ENCODE results near the gene CDSN. TPM values are rescaled to one million over a fixed set of nuclear protein-coding genes. Genes with fewer than 3 reads are reported as not detected.
A peak's percentile ranks its signal among the peaks of the same experiment; 100 is the strongest.

CDSN gene
- total RNA-seq, 5 donors from 2014 or later (not counting 1 experiment from before 2014, with no cell fraction given) = not detected

- ATAC-seq (replicated peaks in 1 of 4) (peak in 3 of 4 experiments; percentile 13 to 36 (median 29)), DNase-seq (no peak)
- ChIA-PET CTCF (interaction anchor here in 1 of 2 donors (0.8 to 1.9 kb wide), 3 partner anchors 39 to 1020 kb away, joined by 3 to 10 read pairs (median 6); no protein-coding TSS in a partner anchor), POLR2A (no interaction called here)
- Histone ChIP-seq H3K27ac (ENCODE audit: low read length) (peak within 1 kb of the TSS; percentile 77), H3K9me3 (no peaks in the 10 kb centered on the region), H3K36me3 (ENCODE audit: control insufficient read depth in 2 of 2, extremely low read depth in 1 of 2, insufficient read depth in 1 of 2, low read length in 1 of 2) (peaks cover 0 to 3% of the 10 kb centered on the region in 2 donors), H3K4me3 (ENCODE audit: control insufficient read depth in 1 of 2, extremely low read depth in 1 of 2, low read length in 1 of 2) (peak within 1 kb of the TSS; percentile 70 to 93), H3K27me3 (replicated peaks in 1 of 2; ENCODE audit: control insufficient read depth in 2 of 2, extremely low read depth in 1 of 2, insufficient read depth in 2 of 2, low read length in 1 of 2) (no peaks in the 10 kb centered on the region), H3K4me1 (ENCODE audit: control insufficient read depth in 1 of 2, extremely low read depth in 1 of 2, insufficient read depth in 2 of 2, low read length in 2 of 2) (peaks cover 7 to 23% of the 10 kb centered on the region in 2 experiments)
- peak within 1 kb of the TSS; percentile 77 to 84 for H3K27ac Mint-ChIP-seq
- no peaks in the 10 kb centered on the region for H3K27me3 Mint-ChIP-seq
- H3K36me3 Mint-ChIP-seq = peaks cover 22% of the 10 kb centered on the region
- WGBS (ENCODE audit: insufficient coverage) = 18% methylated on average over 12 of the region's 14 CpGs
- no peaks in the 10 kb centered on the region for H3K9me3 Mint-ChIP-seq
- peak within 1 kb of the TSS; percentile 82 to 90 (median 88) for H3K4me3 Mint-ChIP-seq
- H3K4me1 Mint-ChIP-seq = peaks cover 24 to 32% (median 27%) of the 10 kb centered on the region in 3 donors
These were observed 37.4 kb upstream of the CDSN start, which contains the start of gene CCHCR1 for GRCh38 chr6:31157513-31158139. TSS of gene CCHCR1 (minus strand) at chr6:31157802. CDS start at chr6:31157600, 202 bp downstream.

GRCh38 chr6:31156641-31157040 is 36.4 kb upstream of the CDSN start:
- Mint-ChIP-seq H3K27ac (no peak overlapping the region), H3K27me3 (no peaks in the 10 kb centered on the region), H3K36me3 (peaks cover 23% of the 10 kb centered on the region), H3K4me1 (peaks cover 24 to 32% (median 27%) of the 10 kb centered on the region in 3 donors), H3K4me3 (peak overlapping the region in 2 of 3 donors; percentile 82 to 90), H3K9me3 (no peaks in the 10 kb centered on the region)
- no peak for ATAC-seq (replicated peaks in 1 of 4)
- WGBS (ENCODE audit: insufficient coverage) = 100% methylated on average over 3 of the region's 7 CpGs
- H3K4me1 ChIP-seq (ENCODE audit: control insufficient read depth in 1 of 2, extremely low read depth in 1 of 2, insufficient read depth in 2 of 2, low read length in 2 of 2) = peaks cover 7 to 23% of the 10 kb centered on the region in 2 experiments
- CTCF ChIA-PET = no interaction called here
- POLR2A ChIA-PET = no interaction called here
- no peak for DNase-seq
- H3K4me3 ChIP-seq (ENCODE audit: control insufficient read depth in 1 of 2, extremely low read depth in 1 of 2, low read length in 1 of 2) = no peak overlapping the region
- H3K27me3 ChIP-seq (replicated peaks in 1 of 2; ENCODE audit: control insufficient read depth in 2 of 2, extremely low read depth in 1 of 2, insufficient read depth in 2 of 2, low read length in 1 of 2) = no peaks in the 10 kb centered on the region
- H3K9me3 ChIP-seq = no peaks in the 10 kb centered on the region
- H3K36me3 ChIP-seq (ENCODE audit: control insufficient read depth in 2 of 2, extremely low read depth in 1 of 2, insufficient read depth in 1 of 2, low read length in 1 of 2) = peaks cover 0 to 2% of the 10 kb centered on the region in 2 donors
- no peak overlapping the region for H3K27ac ChIP-seq (ENCODE audit: low read length)

DNA sequence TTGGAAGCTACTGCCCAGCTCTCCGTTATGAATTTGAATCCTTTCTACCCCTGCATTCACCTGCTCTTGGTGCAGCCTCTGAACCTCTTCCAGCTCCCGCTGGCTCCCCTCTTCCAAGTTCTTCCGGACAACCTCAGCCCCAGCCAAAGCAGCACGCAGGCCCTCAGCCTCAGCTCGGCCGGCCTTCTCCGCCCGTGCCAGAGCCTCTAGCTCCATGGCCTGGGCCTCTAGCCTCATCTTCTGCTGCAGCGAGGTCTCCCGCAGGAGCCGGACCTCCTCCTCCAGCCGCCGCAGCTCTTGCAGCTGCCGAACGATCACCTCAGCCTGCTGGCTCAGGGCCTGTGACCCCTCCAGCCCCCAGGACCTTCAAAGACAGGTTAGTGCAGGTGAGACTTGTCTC is 34.2 kb upstream of the CDSN start:
- 95% methylated on average over 10 of the region's 15 CpGs for WGBS (ENCODE audit: insufficient coverage)
- no peaks in the 10 kb centered on the region for H3K9me3 Mint-ChIP-seq
- H3K4me3 Mint-ChIP-seq = no peak overlapping the region
- Histone ChIP-seq H3K4me3 (ENCODE audit: control insufficient read depth in 1 of 2, extremely low read depth in 1 of 2, low read length in 1 of 2) (no peak overlapping the region), H3K36me3 (ENCODE audit: control insufficient read depth in 2 of 2, extremely low read depth in 1 of 2, insufficient read depth in 1 of 2, low read length in 1 of 2) (peaks cover 3 to 7% of the 10 kb centered on the region in 2 donors), H3K4me1 (ENCODE audit: control insufficient read depth in 1 of 2, extremely low read depth in 1 of 2, insufficient read depth in 2 of 2, low read length in 2 of 2) (peaks cover 7 to 18% of the 10 kb centered on the region in 2 experiments), H3K27ac (ENCODE audit: low read length) (no peak overlapping the region), H3K27me3 (replicated peaks in 1 of 2; ENCODE audit: control insufficient read depth in 2 of 2, extremely low read depth in 1 of 2, insufficient read depth in 2 of 2, low read length in 1 of 2) (no peaks in the 10 kb centered on the region), H3K9me3 (no peaks in the 10 kb centered on the region)
- DNase-seq (no peak), ATAC-seq (replicated peaks in 1 of 4) (no peak)
- H3K4me1 Mint-ChIP-seq = peaks cover 21 to 24% (median 23%) of the 10 kb centered on the region in 3 donors
- H3K27me3 Mint-ChIP-seq = no peaks in the 10 kb centered on the region
- H3K36me3 Mint-ChIP-seq = peaks cover 42% of the 10 kb centered on the region
- ChIA-PET CTCF (interaction anchor here in 1 of 2 donors (0.6 kb wide), 1 partner anchor 337 kb away, joined by 4 read pairs; no protein-coding TSS in a partner anchor), POLR2A (no interaction called here)
- no peak overlapping the region for H3K27ac Mint-ChIP-seq

- Histone ChIP-seq H3K4me1 (ENCODE audit: control insufficient read depth in 1 of 2, extremely low read depth in 1 of 2, insufficient read depth in 2 of 2, low read length in 2 of 2) (peaks cover 2 to 7% of the 10 kb centered on the region in 2 experiments), H3K9me3 (no peaks in the 10 kb centered on the region), H3K4me3 (ENCODE audit: control insufficient read depth in 1 of 2, extremely low read depth in 1 of 2, low read length in 1 of 2) (no peak overlapping the region), H3K36me3 (ENCODE audit: control insufficient read depth in 2 of 2, extremely low read depth in 1 of 2, insufficient read depth in 1 of 2, low read length in 1 of 2) (peaks cover 3 to 7% of the 10 kb centered on the region in 2 donors), H3K27ac (ENCODE audit: low read length) (no peak overlapping the region), H3K27me3 (replicated peaks in 1 of 2; ENCODE audit: control insufficient read depth in 2 of 2, extremely low read depth in 1 of 2, insufficient read depth in 2 of 2, low read length in 1 of 2) (no peaks in the 10 kb centered on the region)
- 90% methylated on average over 4 of the region's 7 CpGs for WGBS (ENCODE audit: insufficient coverage)
- ATAC-seq (replicated peaks in 1 of 4) (no peak), DNase-seq (no peak)
- H3K27ac Mint-ChIP-seq = peak overlapping the region in 1 of 2 donors; percentile 8
- peaks cover 42% of the 10 kb centered on the region for H3K36me3 Mint-ChIP-seq
- no peaks in the 10 kb centered on the region for H3K27me3 Mint-ChIP-seq
- ChIA-PET POLR2A (interaction anchor here in 1 of 2 donors (0.7 kb wide), 1 partner anchor 266 kb away, joined by 5 read pairs; no protein-coding TSS in a partner anchor), CTCF (interaction anchor here in 1 of 2 donors (0.6 to 0.7 kb wide), 2 partner anchors 75 to 246 kb away, joined by 3 to 4 read pairs; no protein-coding TSS in a partner anchor)
- no peak overlapping the region for H3K4me3 Mint-ChIP-seq
- no peaks in the 10 kb centered on the region for H3K9me3 Mint-ChIP-seq
- H3K4me1 Mint-ChIP-seq = peaks cover 8 to 9% (median 9%) of the 10 kb centered on the region in 3 donors
These were observed 32.5 kb upstream of the CDSN start for GRCh38 chr6:31152781-31153180.

GRCh38 chr6:31149827-31150447 is 29.7 kb upstream of the CDSN start:
- ChIA-PET POLR2A (no interaction called here), CTCF (no interaction called here)
- Histone ChIP-seq H3K4me3 (ENCODE audit: control insufficient read depth in 1 of 2, extremely low read depth in 1 of 2, low read length in 1 of 2) (no peak overlapping the region), H3K9me3 (no peaks in the 10 kb centered on the region), H3K4me1 (ENCODE audit: control insufficient read depth in 1 of 2, extremely low read depth in 1 of 2, insufficient read depth in 2 of 2, low read length in 2 of 2) (no peaks in the 10 kb centered on the region), H3K36me3 (ENCODE audit: control insufficient read depth in 2 of 2, extremely low read depth in 1 of 2, insufficient read depth in 1 of 2, low read length in 1 of 2) (peaks cover 5 to 13% of the 10 kb centered on the region in 2 donors), H3K27me3 (replicated peaks in 1 of 2; ENCODE audit: control insufficient read depth in 2 of 2, extremely low read depth in 1 of 2, insufficient read depth in 2 of 2, low read length in 1 of 2) (no peaks in the 10 kb centered on the region), H3K27ac (ENCODE audit: low read length) (no peak overlapping the region)
- ATAC-seq (replicated peaks in 1 of 4) (no peak), DNase-seq (no peak)
- Mint-ChIP-seq H3K27me3 (no peaks in the 10 kb centered on the region), H3K9me3 (no peaks in the 10 kb centered on the region), H3K4me3 (no peak overlapping the region), H3K36me3 (peaks cover 42% of the 10 kb centered on the region), H3K4me1 (no peaks in the 10 kb centered on the region), H3K27ac (no peak overlapping the region)
- 91% methylated on average over 4 of the region's 6 CpGs for WGBS (ENCODE audit: insufficient coverage)

DNA sequence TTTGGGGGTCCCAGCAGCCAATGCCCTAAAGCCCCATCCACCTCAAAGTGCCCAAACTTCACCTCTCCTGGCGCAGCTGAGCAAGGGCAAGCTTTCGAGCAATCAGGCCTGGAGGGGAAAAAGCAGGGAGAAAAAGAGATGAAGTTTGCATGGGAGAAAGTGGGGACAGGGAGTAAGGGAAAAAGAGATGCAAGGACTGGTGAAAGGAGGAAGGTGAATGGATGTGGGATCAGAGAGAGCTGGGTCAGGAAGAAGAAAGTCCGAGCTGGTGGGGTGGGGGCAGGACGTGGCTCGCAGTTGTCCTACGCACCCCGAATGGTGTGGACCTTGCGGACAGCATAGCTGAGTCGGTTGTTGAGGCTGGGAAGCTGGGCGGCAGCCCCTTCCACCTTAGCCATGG is 25.1 kb upstream of the CDSN start:
- no peaks in the 10 kb centered on the region for H3K4me1 Mint-ChIP-seq
- ChIA-PET CTCF (no interaction called here), POLR2A (no interaction called here)
- no peaks in the 10 kb centered on the region for H3K9me3 ChIP-seq
- no peaks in the 10 kb centered on the region for H3K4me1 ChIP-seq (ENCODE audit: control insufficient read depth in 1 of 2, extremely low read depth in 1 of 2, insufficient read depth in 2 of 2, low read length in 2 of 2)
- peaks cover 12 to 15% of the 10 kb centered on the region in 2 donors for H3K36me3 ChIP-seq (ENCODE audit: control insufficient read depth in 2 of 2, extremely low read depth in 1 of 2, insufficient read depth in 1 of 2, low read length in 1 of 2)
- no peaks in the 10 kb centered on the region for H3K27me3 ChIP-seq (replicated peaks in 1 of 2; ENCODE audit: control insufficient read depth in 2 of 2, extremely low read depth in 1 of 2, insufficient read depth in 2 of 2, low read length in 1 of 2)
- H3K36me3 Mint-ChIP-seq = peaks cover 23% of the 10 kb centered on the region
- WGBS (ENCODE audit: insufficient coverage) = 98% methylated on average over 9 of the region's 10 CpGs
- no peak overlapping the region for H3K27ac Mint-ChIP-seq
- no peaks in the 10 kb centered on the region for H3K9me3 Mint-ChIP-seq
- no peak overlapping the region for H3K4me3 ChIP-seq (ENCODE audit: control insufficient read depth in 1 of 2, extremely low read depth in 1 of 2, low read length in 1 of 2)
- DNase-seq (no peak), ATAC-seq (replicated peaks in 1 of 4) (no peak)
- H3K27me3 Mint-ChIP-seq = no peaks in the 10 kb centered on the region
- no peak overlapping the region for H3K4me3 Mint-ChIP-seq
- no peak overlapping the region for H3K27ac ChIP-seq (ENCODE audit: low read length)

Data from T-cell (primary cell).